Fibroblast of gingiva (primary cell): ENCODE data around the gene LRP1B.

Experiments used
- DNase-seq: peaks from one replicate; pipeline ENCODE4 v3.0.0-alpha.2; 2011; ENCODE audit warnings: low read depth

The LRP1B gene

DNA sequence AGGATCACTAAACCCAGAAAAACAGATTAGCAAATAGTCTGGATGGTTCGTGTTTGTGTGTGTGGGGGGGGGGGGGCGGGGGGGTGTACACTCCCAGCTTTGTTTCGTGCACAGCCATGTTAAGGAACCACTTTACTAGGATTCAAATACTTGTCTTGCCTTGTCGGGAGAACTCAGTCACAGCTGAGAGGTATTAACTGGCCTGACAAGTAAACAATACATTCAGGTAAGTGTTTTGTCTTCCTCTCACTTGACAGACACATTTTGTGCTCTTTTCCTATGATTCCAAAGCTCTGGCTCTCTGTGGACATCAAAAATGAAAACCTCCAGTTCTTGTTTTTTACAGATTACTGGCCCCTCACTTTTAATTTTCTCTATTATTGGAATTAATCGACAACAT lies 173.5 kb downstream of the LRP1B start:
- DNase-seq: no peak

DNA sequence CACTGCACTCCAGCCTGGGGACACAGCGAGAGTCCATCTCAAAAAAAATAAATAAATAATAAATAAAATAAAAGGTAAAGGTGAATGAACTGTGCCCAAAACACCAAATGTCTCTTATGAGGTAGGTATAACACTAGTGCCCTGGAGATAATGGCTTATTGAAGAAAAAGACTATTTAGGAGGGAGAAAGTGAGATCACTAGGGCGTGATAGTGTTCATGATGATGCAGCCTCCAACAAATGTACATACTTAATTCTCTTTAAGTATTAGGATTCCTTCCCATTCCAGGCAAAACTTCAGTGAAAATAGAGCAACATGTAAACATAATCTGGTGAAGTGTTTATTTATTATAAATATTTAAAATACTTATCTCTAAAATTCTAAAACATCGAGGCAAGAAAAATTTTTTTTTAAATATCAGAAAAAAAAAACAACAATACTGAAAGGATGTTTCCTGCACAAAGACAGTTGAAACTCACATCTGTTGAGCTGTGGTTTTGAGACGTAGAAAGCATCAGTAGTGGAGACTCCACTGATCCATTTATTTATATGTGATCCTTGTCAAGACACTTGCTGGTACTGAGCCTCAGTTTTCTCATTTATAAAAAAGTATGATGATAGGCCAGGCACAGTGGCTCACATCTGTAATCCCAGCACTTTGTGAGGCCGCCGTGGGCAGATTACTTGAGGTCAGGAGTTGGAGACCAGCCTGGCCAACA lies 183.3 kb downstream of the LRP1B start:
- DNase-seq: no peak

DNA sequence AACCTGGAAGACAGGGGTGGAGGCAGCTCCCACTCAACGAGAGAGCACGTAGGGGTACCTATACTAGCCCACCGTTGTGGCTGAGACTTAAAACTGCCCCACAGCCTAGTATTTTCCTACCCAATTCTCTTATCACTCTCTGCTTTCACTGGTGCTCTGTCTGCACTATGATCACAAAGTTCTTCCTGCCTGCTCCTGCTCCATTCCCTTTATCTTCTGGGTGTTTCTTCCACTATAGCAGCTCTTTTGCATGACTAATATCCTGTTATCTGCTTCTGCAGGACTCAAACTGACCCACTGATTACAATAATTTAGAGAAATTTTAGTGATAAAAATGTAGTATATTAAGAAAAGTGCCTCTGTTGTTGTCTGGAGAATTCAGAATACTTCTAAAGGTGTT lies 184.8 kb downstream of the LRP1B start:
- DNase-seq: no peak

DNA sequence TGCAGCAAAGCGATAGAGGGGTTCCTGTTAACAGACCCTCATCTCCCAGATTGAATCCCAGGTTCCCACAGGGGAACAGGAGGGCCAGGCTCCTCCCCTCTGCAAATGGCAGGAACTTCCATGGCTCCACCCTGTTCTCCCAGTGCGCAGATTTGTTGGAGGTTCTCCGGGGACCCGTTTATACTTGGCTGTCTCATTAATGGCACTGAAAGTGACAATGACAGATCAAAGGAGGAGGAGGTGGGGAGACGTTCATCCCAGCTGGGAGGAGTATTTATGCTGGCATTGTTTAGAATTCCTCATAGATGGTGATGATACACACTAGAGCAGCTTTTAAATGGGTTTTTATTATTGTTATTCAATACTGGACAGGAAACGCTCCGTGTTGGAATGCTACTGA lies 186.9 kb downstream of the LRP1B start:
- DNase-seq: no peak

DNA sequence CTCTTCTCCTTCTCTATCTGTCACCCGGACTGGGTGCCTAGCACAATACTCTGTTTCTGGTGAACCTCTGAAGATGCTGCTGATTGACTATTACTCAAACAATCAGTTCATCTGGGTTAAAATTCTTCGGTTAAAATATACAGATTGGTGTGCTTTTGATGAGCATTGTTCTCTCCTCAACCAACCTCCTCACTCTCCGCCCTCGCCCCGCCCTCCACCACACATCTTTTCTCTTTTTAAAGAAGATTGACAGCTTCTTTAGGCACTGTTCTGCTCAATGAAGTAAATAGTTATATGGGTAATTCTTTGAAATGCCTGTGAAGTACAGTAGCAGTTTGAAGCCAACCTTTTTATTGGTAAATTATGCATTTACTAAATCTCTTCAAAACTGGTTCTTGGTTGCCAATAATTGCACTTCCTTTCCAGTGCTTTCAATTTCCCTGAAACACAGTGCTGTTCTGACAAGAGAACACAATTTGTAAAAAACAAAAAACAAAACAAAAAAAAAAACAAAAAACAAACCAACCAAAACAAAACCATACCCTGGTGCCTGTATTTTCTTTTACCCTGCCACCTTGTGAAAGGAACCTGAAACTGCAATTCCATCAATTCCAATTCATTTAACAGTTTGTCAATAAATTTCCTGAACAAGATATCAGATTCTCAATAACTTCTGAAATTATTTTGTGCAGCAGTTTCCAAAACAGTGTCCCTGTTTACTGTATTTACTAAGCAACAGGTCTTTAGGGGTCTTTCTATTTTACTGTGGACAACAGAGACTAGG lies 188.6 kb downstream of the LRP1B start:
- DNase-seq: no peak

GRCh38 chr2:141941210-141941714 lies 189.6 kb downstream of the LRP1B start:
- DNase-seq: no peak

DNA sequence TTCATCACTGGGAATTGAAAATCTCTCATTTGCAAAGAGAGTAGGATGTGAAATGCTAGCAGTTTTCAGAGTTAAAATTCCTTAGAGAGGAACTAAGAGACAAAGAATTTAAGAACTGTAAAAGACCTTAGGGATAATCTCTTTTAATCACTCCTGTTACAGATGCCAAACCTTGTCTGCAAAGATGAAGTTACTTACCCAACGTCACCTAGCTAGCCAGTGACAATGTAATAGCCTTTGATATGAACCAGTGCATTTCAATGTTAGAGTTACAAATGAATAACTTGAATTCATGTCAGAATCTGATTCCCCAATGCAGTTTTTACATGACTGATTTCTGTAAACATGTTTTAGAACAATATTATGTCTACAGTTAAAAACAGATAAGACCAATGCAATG lies 190.1 kb downstream of the LRP1B start:
- no peak for DNase-seq

- DNase-seq: no peak
Observed at GRCh38 chr2:141933226-141933625, 197.6 kb downstream of the LRP1B start.

DNA sequence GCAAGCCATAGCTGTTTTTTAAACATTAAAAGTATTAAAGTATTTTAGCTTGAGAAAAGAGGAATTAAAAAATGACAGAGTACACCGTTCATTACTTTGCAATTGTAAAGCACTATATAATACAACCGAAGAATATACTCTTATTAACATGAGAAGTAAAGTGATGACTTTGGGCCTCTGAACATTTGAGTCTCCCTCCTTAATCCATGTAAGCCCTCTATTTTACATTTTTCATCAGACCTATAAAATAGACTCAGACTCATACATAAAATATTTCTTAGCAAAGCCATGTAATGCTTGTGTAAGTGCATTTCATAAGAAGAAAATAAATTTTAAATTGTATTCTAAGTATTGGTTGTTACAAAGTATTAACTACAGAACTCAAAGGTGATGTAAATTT lies 198.6 kb downstream of the LRP1B start:
- no peak for DNase-seq

- DNase-seq: no peak
Observed at GRCh38 chr2:141931797-141932196, 199.0 kb downstream of the LRP1B start.

DNA sequence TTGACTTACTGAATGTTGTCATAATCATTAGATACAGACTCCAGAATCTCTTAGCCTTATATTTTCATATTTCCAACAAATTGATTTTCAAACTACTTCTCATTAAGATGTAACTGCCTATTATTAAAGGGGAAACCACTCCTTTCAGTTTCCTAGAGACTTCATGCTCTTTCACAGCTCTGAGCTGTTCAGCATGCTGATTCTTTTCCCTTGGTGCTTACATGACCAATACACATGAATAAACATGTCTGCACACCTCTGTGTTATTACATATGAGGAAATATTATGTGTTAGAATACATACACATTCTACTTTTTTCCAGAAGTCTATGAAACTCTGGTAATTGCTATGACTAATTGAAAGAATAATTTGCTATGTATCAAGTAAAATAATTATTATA lies 200.0 kb downstream of the LRP1B start:
- DNase-seq: no peak

- peak; percentile 48 for DNase-seq
Observed at GRCh38 chr2:141929331-141930252, 201.2 kb downstream of the LRP1B start.

DNA sequence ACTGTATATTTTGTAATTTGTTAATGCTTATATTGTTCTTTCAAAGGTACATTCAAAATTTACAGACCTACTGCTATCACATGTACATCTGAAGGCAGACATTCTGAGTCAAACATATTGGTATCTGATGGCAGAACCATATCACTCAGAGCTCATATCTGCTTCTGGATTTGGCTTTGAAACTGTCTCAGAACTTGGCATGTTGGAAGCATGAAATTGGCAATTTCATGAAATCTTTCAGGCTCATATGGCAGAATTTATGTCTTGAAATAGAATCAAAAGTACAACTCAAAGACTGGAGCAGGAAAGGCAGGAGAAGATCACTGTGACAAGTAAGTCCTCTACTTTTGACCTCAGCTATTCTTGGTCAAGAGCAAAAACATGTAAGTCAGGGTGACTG lies 202.3 kb downstream of the LRP1B start:
- DNase-seq: no peak

DNA sequence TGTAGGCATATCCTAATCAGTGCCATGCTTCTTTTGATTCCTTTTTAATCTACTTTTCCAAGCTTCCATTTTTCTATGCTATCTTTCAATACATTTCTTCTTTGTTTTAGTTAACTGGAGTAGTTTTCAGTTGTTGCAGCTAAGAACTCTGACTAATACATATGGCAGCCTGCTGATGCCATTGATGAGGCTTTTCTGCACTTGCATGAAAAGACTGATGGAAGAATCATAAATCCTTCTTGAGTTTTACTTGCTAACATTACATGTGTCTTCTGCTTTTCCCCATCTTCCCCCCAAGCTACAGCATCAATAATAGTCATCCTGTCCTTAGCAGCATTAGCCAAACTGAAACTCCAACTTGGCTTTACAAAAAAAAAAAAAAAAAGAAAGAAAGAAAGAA lies 203.3 kb downstream of the LRP1B start:
- DNase-seq: no peak

DNA sequence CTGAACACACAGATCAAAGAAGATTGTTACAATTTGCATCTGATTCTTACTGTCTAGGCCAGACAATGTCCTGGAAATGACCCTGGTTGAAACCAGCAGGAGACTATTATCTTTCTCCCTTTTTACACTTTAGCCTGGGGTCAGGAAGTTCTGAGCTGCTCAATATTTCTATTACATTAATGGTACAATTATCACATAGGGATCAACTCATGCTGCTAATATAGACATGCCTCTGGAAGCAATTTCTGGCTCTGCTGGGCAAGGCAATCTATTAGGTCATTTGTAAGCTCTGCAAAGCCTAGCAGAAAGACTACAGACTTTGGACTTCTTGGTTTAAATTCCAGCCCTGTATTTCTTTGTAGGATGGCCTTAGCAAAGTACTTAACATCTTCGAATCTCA lies 205.3 kb downstream of the LRP1B start:
- no peak for DNase-seq

DNA sequence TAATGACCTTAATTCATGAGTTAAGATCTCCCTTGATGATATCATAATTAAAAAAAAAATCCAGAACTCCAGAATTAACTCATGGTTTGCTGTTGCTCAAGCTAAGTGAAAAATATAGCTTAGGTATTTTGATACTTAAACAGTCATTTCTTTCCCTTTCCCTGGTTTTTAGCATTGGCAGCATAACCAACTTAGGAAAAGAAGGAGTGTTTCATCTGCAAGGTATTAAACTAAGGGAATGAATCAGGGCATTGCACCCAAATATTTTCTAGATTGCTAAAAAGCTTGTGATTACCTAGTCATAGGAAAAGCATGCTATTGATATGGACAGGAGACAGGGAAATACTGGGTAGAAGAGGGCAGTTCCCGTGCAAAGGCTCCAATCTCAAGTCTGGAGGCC lies 207.2 kb downstream of the LRP1B start:
- DNase-seq: peak; percentile 3

- peak; percentile 5 for DNase-seq
Observed at GRCh38 chr2:141911485-141912066, 219.2 kb downstream of the LRP1B start.

- no peak for DNase-seq
Observed at GRCh38 chr2:141906678-141907077, 224.1 kb downstream of the LRP1B start.

DNA sequence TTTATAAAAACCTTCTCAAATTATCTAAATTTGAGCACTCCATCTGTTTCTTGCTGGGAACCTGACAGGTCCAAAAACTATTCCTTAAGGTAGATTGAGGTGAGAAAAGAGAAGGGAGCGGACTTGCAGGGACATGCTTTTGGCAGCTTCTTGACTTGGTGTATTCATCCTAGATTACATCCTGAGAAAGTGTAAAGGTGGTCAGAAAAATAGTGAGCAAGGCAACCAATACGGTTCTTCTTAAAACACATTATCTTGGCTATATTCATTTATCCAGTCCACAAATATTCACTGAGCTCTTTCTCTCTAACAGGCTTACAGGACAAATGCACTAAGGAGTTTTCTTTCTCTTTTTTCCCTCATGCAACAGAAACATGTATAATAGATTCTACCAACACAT lies 230.0 kb downstream of the LRP1B start:
- DNase-seq: no peak

GRCh38 chr2:141899740-141900139 lies 231.1 kb downstream of the LRP1B start:
- no peak for DNase-seq

DNA sequence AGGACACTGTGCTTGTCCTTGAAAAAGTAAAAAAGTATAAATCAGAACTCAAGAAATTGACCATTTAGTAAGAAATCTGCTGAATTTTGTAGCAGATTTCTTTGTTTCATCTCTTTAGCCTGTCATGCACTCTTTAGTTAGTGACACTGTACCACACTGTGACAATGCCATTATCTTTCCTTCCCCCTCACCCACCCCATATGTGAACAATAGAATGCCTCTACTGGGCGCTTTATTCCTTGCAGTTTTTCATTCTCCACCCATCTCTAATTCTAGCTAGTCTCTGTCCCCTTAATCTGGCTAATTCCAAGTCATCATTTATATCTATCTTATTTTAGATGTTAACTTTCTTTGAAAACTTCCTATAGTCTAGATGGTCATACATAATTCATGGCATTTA lies 241.0 kb downstream of the LRP1B start:
- no peak for DNase-seq

DNA sequence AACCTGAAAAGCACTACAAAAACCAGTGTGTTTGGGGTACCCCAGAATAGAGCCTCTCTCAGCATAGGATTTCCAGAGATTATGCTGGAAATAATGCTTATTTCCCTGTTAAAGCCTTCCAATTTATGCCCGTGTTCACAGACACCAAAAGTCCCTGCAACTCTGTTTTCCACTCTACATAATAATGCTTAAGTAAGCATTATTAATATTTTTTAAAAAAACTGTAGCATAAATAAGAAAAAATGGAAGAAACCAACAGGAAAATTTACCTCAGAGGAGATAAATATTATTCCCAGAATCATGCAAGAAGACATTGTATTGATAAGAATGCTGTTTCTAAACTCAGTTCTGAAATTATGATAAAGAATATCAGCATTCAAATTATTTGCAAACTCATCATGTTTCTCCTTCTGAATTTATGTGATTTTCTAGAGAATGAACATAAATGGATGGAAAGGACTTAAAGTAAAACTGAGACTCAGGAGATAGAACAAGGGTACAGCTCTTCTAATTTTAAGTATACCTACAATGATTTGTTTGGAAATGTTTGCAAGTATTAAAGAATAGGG lies 241.7 kb downstream of the LRP1B start:
- DNase-seq: no peak
